GM12891 (cell line): ENCODE results near the gene SPAG16.

Source experiments
- POLR2A ChIP-seq: IDR thresholded peaks from 2 replicates; pipeline ENCODE4 v1.6.1; 2011; ENCODE audit warnings: low read depth, low read length, control low read depth
- POLR2AphosphoS5 ChIP-seq: IDR thresholded peaks from 2 replicates; pipeline ENCODE4 v1.6.1; 2011; ENCODE audit warnings: low read depth, low read length, control low read depth
- TAF1 ChIP-seq: IDR thresholded peaks from 2 replicates; pipeline ENCODE4 v1.6.1; 2011; ENCODE audit warnings: low read depth, low read length, control low read depth

GRCh38 chr2:213491376-213491775 lies 207.1 kb downstream of the SPAG16 start:
- no peak for TF ChIP-seq POLR2A
- TF ChIP-seq POLR2AphosphoS5: no peak
- no peak for TF ChIP-seq TAF1
